GM21447 (cell line): ENCODE measurements around the gene APOA5.

Source experiments
- ATAC-seq: cut with Tn5 transposase; IDR thresholded peaks from one replicate; pipeline ENCODE4 v1.9.1; 2021; ENCODE audit not compliant: unreplicated experiment

APOA5 gene

GRCh38 chr11:116828632-116829524 is 37.2 kb upstream of the APOA5 start:
- ATAC-seq, result no peak

- no peak for ATAC-seq
These were observed 35.8 kb upstream of the APOA5 start for GRCh38 chr11:116827461-116827860.

- ATAC-seq, result no peak
These were observed 35.2 kb upstream of the APOA5 start for GRCh38 chr11:116826751-116827431.

GRCh38 chr11:116825854-116826750 is 34.4 kb upstream of the APOA5 start:
- no peak for ATAC-seq

GRCh38 chr11:116825434-116825833 is 33.8 kb upstream of the APOA5 start:
- ATAC-seq, result no peak

- no peak for ATAC-seq
These were observed 31.6 kb upstream of the APOA5 start, which contains the start of gene APOA4 for GRCh38 chr11:116823031-116823843. Gene APOA4, minus strand, starts transcription at chr11:116823304. Its CDS starts 113 bp downstream, at chr11:116823191.

- no peak for ATAC-seq
These were observed 30.9 kb upstream of the APOA5 start for GRCh38 chr11:116822575-116822974.

GRCh38 chr11:116821050-116821918 is 29.6 kb upstream of the APOA5 start:
- no peak for ATAC-seq

GRCh38 chr11:116819049-116819448 is 27.4 kb upstream of the APOA5 start:
- ATAC-seq, result no peak

- ATAC-seq, result no peak
These were observed 22.8 kb upstream of the APOA5 start for GRCh38 chr11:116814502-116814901.

GRCh38 chr11:116813781-116814471 is 22.2 kb upstream of the APOA5 start:
- no peak for ATAC-seq

GRCh38 chr11:116813170-116813569 is 21.5 kb upstream of the APOA5 start:
- ATAC-seq, result no peak

- no peak for ATAC-seq
These were observed 20.4 kb upstream of the APOA5 start for GRCh38 chr11:116812109-116812508.

GRCh38 chr11:116811194-116811593 is 19.5 kb upstream of the APOA5 start:
- ATAC-seq, result no peak

GRCh38 chr11:116808262-116809175 is 16.8 kb upstream of the APOA5 start:
- ATAC-seq, result no peak

GRCh38 chr11:116807601-116808261 is 16.1 kb upstream of the APOA5 start:
- ATAC-seq, result no peak

- ATAC-seq, result no peak
These were observed 12.3 kb upstream of the APOA5 start for GRCh38 chr11:116804001-116804400.
